ENCODE data around the gene PODXL2. TPM values are rescaled to one million over a fixed set of nuclear protein-coding genes. Genes with fewer than 3 reads are reported as not detected.

Gene PODXL2, protein sequence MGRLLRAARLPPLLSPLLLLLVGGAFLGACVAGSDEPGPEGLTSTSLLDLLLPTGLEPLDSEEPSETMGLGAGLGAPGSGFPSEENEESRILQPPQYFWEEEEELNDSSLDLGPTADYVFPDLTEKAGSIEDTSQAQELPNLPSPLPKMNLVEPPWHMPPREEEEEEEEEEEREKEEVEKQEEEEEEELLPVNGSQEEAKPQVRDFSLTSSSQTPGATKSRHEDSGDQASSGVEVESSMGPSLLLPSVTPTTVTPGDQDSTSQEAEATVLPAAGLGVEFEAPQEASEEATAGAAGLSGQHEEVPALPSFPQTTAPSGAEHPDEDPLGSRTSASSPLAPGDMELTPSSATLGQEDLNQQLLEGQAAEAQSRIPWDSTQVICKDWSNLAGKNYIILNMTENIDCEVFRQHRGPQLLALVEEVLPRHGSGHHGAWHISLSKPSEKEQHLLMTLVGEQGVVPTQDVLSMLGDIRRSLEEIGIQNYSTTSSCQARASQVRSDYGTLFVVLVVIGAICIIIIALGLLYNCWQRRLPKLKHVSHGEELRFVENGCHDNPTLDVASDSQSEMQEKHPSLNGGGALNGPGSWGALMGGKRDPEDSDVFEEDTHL
- 3.3 and 3.7 TPM in 2 replicates for total RNA-seq

DNA sequence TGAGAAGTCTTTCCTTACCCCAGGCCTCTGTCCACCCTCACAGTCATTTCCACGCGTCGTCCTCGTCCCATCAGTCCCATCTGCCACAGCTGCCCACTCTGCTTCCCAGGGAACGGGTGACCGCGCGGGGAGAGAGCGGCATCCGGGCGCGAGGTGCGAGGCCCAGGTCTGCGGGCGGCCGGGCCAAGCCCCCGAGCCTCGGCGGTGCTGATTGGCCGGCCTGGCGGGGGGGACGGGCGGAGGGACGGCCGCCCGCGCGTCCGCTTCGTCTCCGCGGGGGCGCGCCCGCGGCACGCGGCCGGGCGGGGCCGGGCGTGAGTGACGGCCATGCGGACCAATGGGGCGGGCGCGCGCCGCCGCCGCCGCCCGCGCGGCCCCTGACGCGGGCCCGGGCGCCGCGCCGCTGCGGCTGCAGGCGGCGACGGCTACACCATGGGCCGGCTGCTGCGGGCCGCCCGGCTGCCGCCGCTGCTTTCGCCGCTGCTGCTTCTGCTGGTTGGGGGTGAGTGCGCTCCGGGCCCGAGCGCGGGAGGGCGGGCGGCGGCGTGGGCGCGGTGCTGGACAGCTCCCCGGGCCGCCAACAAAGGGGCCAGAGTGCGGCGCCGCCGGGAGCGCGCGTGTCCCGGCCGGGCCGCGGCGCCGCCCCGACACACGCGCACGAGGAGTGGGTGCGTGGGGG lies at the start of gene PODXL2:
Gene PODXL2 (plus strand): TSS at position 398 of the 679 bp plus-strand sequence. CDS start 35 bp downstream, at position 433.
- DNase-seq (peak; percentile 39), ATAC-seq (ENCODE audit: low read depth) (peak; percentile 68)
- ChIA-PET POLR2A (interaction anchor here (1.3 to 2.4 kb wide), 3 partner anchors 19 to 42 kb away, joined by 3 to 13 read pairs (median 5); partner anchors contain the start of gene MCM2), CTCF (no interaction called here)
- Mint-ChIP-seq H3K27ac (peak within 1 kb of the TSS; percentile 20), H3K4me3 (peak within 1 kb of the TSS; percentile 84), H3K4me1 (peaks cover 21% of the 10 kb centered on the region), H3K9me3 (no peaks in the 10 kb centered on the region), H3K27me3 (peaks cover 11% of the 10 kb centered on the region), H3K36me3 (ENCODE audit: low read depth) (no peaks in the 10 kb centered on the region)
- intact Hi-C loops (cut with micrococcal nuclease): no loop called here
- TF ChIP-seq, protein P1, sequence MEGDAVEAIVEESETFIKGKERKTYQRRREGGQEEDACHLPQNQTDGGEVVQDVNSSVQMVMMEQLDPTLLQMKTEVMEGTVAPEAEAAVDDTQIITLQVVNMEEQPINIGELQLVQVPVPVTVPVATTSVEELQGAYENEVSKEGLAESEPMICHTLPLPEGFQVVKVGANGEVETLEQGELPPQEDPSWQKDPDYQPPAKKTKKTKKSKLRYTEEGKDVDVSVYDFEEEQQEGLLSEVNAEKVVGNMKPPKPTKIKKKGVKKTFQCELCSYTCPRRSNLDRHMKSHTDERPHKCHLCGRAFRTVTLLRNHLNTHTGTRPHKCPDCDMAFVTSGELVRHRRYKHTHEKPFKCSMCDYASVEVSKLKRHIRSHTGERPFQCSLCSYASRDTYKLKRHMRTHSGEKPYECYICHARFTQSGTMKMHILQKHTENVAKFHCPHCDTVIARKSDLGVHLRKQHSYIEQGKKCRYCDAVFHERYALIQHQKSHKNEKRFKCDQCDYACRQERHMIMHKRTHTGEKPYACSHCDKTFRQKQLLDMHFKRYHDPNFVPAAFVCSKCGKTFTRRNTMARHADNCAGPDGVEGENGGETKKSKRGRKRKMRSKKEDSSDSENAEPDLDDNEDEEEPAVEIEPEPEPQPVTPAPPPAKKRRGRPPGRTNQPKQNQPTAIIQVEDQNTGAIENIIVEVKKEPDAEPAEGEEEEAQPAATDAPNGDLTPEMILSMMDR (IDR thresholded peaks at IDR 0.05): no peak

DNA sequence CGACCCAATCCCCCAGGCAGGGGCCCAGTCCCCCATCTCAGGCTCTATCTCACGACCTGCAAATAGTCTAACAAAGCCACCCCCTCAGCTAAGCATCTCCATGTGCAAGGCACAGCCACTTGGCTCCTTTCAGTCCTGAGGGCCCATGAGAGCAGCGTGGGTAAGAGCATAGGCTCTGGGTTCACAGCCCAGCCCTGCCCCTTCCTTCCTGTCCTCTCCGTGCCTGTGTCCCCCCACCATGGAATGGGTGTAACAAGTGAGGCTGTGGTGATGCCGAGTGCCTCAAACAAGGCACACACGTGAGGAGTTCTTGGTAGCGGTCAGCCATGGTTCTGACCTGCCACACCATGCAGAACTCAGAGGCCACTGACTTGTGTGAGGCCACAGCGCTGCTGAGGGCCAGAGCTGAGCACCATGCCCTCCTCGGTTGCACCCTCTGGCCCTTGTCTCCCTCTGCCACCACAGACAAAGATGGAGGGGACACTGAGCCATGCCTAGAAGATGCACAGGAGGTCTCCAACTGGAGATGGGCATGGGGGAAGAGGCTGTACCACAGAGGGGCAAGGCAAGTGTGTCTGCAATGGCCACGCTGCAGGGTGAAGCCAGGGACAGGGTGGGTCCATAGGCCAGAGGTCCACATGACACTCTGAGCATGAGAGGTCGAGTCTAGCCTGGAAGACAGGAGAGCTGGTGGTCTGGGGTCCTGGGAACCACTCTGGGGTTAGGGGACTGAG lies 48.5 kb upstream of the PODXL2 start:
- no peaks in the 10 kb centered on the region for H3K9me3 Mint-ChIP-seq
- no peaks in the 10 kb centered on the region for H3K4me1 Mint-ChIP-seq
- no peaks in the 10 kb centered on the region for H3K27me3 Mint-ChIP-seq
- TF ChIP-seq, protein P1 (IDR thresholded peaks at IDR 0.05): no peak
- peaks cover 2% of the 10 kb centered on the region for H3K36me3 Mint-ChIP-seq (ENCODE audit: low read depth)
- ChIA-PET CTCF (no interaction called here), POLR2A (no interaction called here)
- no peak overlapping the region for H3K27ac Mint-ChIP-seq
- DNase-seq: no peak
- no peak overlapping the region for H3K4me3 Mint-ChIP-seq
- ATAC-seq (ENCODE audit: low read depth): no peak
- intact Hi-C loops (cut with micrococcal nuclease): no loop called here

DNA sequence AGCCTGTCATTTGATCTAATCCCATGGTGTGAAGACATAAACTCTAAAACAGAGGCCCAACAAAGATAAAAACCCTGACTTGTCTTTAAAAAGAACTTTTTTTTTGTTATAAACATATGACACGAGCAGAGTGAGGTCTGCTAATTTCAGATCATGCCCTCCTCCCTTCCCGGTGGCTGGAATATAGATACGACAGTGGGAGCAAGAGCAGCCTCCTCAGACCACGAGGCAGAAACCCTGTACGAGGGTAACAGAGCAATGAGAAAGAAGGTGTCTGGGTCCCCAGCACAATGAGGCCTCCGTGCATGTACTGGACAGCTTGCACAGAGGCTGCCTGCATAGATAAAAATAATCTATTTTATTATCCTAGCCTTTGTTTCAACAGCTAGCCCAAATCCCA lies 44.3 kb upstream of the PODXL2 start:
- ChIA-PET POLR2A (no interaction called here), CTCF (no interaction called here)
- no peaks in the 10 kb centered on the region for H3K9me3 Mint-ChIP-seq
- peaks cover 16% of the 10 kb centered on the region for H3K4me1 Mint-ChIP-seq
- ATAC-seq (ENCODE audit: low read depth) (no peak), DNase-seq (no peak)
- H3K4me3 Mint-ChIP-seq: no peak overlapping the region
- no peaks in the 10 kb centered on the region for H3K27me3 Mint-ChIP-seq
- intact Hi-C loops (cut with micrococcal nuclease): no loop called here
- TF ChIP-seq, protein P1 (IDR thresholded peaks at IDR 0.05): no peak
- no peak overlapping the region for H3K27ac Mint-ChIP-seq
- H3K36me3 Mint-ChIP-seq (ENCODE audit: low read depth): no peaks in the 10 kb centered on the region

DNA sequence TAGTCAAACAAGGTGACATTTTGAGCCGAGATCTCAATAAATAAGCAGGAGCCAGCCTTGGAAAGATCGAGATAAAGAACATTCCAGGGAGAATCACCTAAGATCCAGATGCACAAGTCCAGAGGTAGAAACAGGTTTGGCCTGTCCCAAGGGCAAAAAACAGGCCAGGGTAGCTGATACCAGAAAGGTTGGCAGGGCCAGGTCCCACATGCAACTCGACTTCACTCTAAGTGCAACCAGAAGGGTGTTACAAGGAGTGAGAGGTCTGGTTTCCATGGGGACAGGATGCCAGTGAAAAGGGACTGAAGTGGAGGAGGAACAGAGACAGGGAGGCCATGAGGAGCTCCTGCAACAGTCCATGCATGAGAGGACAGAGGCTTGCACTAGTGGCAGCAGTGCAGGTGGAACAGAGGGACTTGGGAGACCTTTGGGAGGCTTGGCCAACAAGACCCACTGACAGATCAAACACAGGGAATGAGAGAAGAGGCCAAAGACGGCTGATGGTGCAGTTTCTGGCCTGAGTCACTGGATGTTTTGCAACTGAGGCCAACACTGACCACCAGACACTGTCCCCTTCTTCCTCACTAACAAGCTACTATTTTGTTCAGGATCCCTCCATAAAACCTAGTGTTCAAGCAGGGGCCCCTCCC lies 43.7 kb upstream of the PODXL2 start:
- no peak for DNase-seq
- H3K4me3 Mint-ChIP-seq: no peak overlapping the region
- H3K4me1 Mint-ChIP-seq: peaks cover 16% of the 10 kb centered on the region
- H3K27ac Mint-ChIP-seq: no peak overlapping the region
- H3K27me3 Mint-ChIP-seq: no peaks in the 10 kb centered on the region
- H3K9me3 Mint-ChIP-seq: no peaks in the 10 kb centered on the region
- ATAC-seq (ENCODE audit: low read depth): no peak
- CTCF ChIA-PET: interaction anchor here (3.5 kb wide), 1 partner anchor 10 kb away, joined by 14 read pairs; no protein-coding TSS in a partner anchor
- intact Hi-C loops (cut with micrococcal nuclease): no loop called here
- TF ChIP-seq, protein P1 (IDR thresholded peaks at IDR 0.05): no peak
- no peaks in the 10 kb centered on the region for H3K36me3 Mint-ChIP-seq (ENCODE audit: low read depth)
- POLR2A ChIA-PET: no interaction called here
